HepG2 (cell line): ENCODE measurements around the gene TXNDC2. TPM values are rescaled to one million over a fixed set of nuclear protein-coding genes. Genes with fewer than 3 reads are reported as not detected.

Source experiments
- ATAC-seq: fragments of 200-7000 bp; cut with Tn5 transposase; 3 replicates; pipeline ENCODE4 v1.9.1; 2020; ENCODE audit warnings: mild to moderate bottlenecking, moderate library complexity
- BruUV-seq: library from RNA; stranded (reverse); fragments of 400-500 nt; replicated peaks from 2 replicates; lab custom pipeline; 2021; lab: Mats Ljungman, UMichigan
- CTCF ChIA-PET: fragments of 300-600 bp; formaldehyde crosslinking; extraction: SDS; loops from one replicate; lab custom pipeline; 2021; ENCODE audit warnings: low total read pairs, inconsistent platforms, low intra/inter-chr PET ratio; lab: Yijun Ruan, JAX
- POLR2A ChIA-PET: fragments of 350-600 bp; sonication (Branson Sonifier 250); formaldehyde crosslinking; loops from one replicate; lab custom pipeline; 2020; ENCODE audit warnings: antibody characterized with exemption, inconsistent platforms; lab: Yijun Ruan, JAX
- DNase-seq: peaks from one replicate; pipeline ENCODE4 v3.0.0-alpha.2; 2015; ENCODE audit warnings: low spot score
- FAIRE-seq: peaks from 3 replicates; lab custom pipeline; 2011; peaks lifted over from hg19 to GRCh38; lab: Jason Lieb, UNC
- H2AFZ ChIP-seq: one replicate; pipeline ENCODE4 v1.6.1; 2011; ENCODE audit warnings: low read length, inconsistent platforms
- H3K27ac ChIP-seq: fragments of 300-600 bp; 3 replicates; pipeline ENCODE4 v1.8.0; 2011; ENCODE audit warnings: mixed run types, mild to moderate bottlenecking, mixed read lengths, low read length, inconsistent platforms; ENCODE audit not compliant: insufficient read depth; ENCODE audit errors: extremely low read length
- H3K27me3 ChIP-seq, 2 experiments: fragments of 200-600 bp in 1 of 2; 2 replicates in 1 of 2; 3 replicates in 1 of 2; pipeline versions ENCODE4 v1.6.0 to v1.8.0; 2011; ENCODE audit warnings: low read length in 2 of 2, mild to moderate bottlenecking in 2 of 2, moderate library complexity in 2 of 2, inconsistent platforms in 1 of 2; ENCODE audit not compliant: insufficient read depth in 2 of 2, control insufficient read depth in 1 of 2
- H3K36me3 ChIP-seq, 2 experiments: fragments of 200-600 bp in 1 of 2; replicated peaks in 1 of 2; 2 replicates in 1 of 2; 3 replicates in 1 of 2; pipeline versions ENCODE4 v1.5.1 to v1.8.0; 2011; ENCODE audit warnings: low read length in 2 of 2, inconsistent platforms in 1 of 2; ENCODE audit not compliant: insufficient read depth in 2 of 2, control insufficient read depth in 1 of 2
- H3K4me1 ChIP-seq: 2 replicates; pipeline ENCODE4 v1.5.1; 2012; ENCODE audit warnings: low read length, inconsistent platforms; ENCODE audit not compliant: insufficient read depth
- H3K4me2 ChIP-seq: 2 replicates; pipeline ENCODE4 v1.6.0; 2011; ENCODE audit warnings: low read depth, low read length, inconsistent platforms
- H3K4me3 ChIP-seq, 3 experiments: fragments of 200-600 bp in 1 of 3; sonication (generic), shearing (Covaris generic) in 1 of 3; replicated peaks in 1 of 3; 2 replicates each; pipeline ENCODE4 v1.5.1; 2011 to 2016; ENCODE audit warnings: low read length in 3 of 3, inconsistent platforms in 2 of 3, low read depth in 2 of 3, mild to moderate bottlenecking in 2 of 3, control low read depth in 1 of 3, mixed read lengths in 1 of 3; ENCODE audit not compliant: insufficient read depth in 1 of 3
- H3K79me2 ChIP-seq: one replicate; pipeline ENCODE4 v1.6.1; 2011; ENCODE audit warnings: low read length, inconsistent platforms; ENCODE audit not compliant: insufficient read depth
- H3K9ac ChIP-seq: 2 replicates; pipeline ENCODE4 v1.6.0; 2011; ENCODE audit warnings: mild to moderate bottlenecking, low read depth, low read length, inconsistent platforms; ENCODE audit not compliant: insufficient read depth
- H3K9me3 ChIP-seq: 2 replicates; pipeline ENCODE4 v1.5.1; 2012; ENCODE audit warnings: mild to moderate bottlenecking, low read length
- H4K20me1 ChIP-seq: 2 replicates; pipeline ENCODE4 v1.6.0; 2011; ENCODE audit warnings: inconsistent platforms, mild to moderate bottlenecking, low read length, moderate library complexity; ENCODE audit not compliant: insufficient read depth
- GPN1 ChIP-seq: sonication (generic); formaldehyde crosslinking; IDR thresholded peaks from 2 replicates; pipeline ENCODE4 v1.5.1; 2020; ENCODE audit warnings: missing genetic modification reagents, borderline replicate concordance
- GZF1 ChIP-seq: sonication (generic); formaldehyde crosslinking; IDR thresholded peaks from 2 replicates; pipeline ENCODE4 v1.5.1; 2020; ENCODE audit warnings: mild to moderate bottlenecking, missing genetic modification reagents
- HDAC2 ChIP-seq: sonication (generic); formaldehyde crosslinking; IDR thresholded peaks from 2 replicates; pipeline ENCODE4 v1.4.0; 2020; ENCODE audit warnings: missing genetic modification reagents
- RAD51 ChIP-seq: fragments of 450-650 bp; IDR thresholded peaks from 2 replicates; pipeline ENCODE4 v1.6.1; 2016; ENCODE audit warnings: borderline replicate concordance
- ZNF101 ChIP-seq: sonication (generic); formaldehyde crosslinking; IDR thresholded peaks from 2 replicates; pipeline ENCODE4 v1.4.0; 2020; ENCODE audit warnings: mild to moderate bottlenecking, low read depth, missing genetic modification reagents, borderline replicate concordance
- ZNF430 ChIP-seq: sonication (generic); formaldehyde crosslinking; IDR thresholded peaks from 2 replicates; pipeline ENCODE4 v1.9.0; 2021; ENCODE audit warnings: mild to moderate bottlenecking, missing genetic modification reagents
- ZNF7 ChIP-seq: IDR thresholded peaks from 2 replicates; pipeline ENCODE4 v1.6.1; 2016; ENCODE audit warnings: missing biosample characterization, missing genetic modification reagents
- WGBS: methylation state at CpG from one replicate; pipeline ENCODE4 v1.1.6; 2017; ENCODE audit warnings: low lambda C conversion rate; 5-methylcytosine and 5-hydroxymethylcytosine counted together
- in situ Hi-C: cut with HindIII; loops from 2 replicates; pipeline ENCODE4 v1.10.0; 2017; ENCODE audit warnings: low pct_unique_long_range_greater_than_20kb; ENCODE audit not compliant: extremely low pct_ligation_motif_present
- intact Hi-C: fragments of 100-400 bp; cut with micrococcal nuclease; formaldehyde crosslinking; loops from one replicate; pipeline ENCODE4 v1.10.0; 2022; ENCODE audit not compliant: unreplicated experiment
- polyA plus RNA-seq, 8 experiments: library from polyadenylated mRNA; depleted of rRNA in 3 of 8; stranded (reverse) in 7 of 8; unstranded in 1 of 8; fragments of >200 nt; fragmentation: Illumina TruSeq in 4 of 8; extraction: Trizol in 4 of 8; gene quantifications; 2 replicates each; pipeline versions ENCODE4 v1.2.1 to v1.2.3, GENCODE V29; 2011 to 2016; ENCODE audit warnings: low read depth in 4 of 8, missing spikeins in 1 of 8, mixed read lengths in 1 of 8; ENCODE audit not compliant: insufficient read depth in 1 of 8
- total RNA-seq, 5 experiments: library from RNA; depleted of rRNA; stranded (reverse); fragments of >200 nt; fragmentation: Illumina TruSeq; extraction: Trizol; gene quantifications; 2 replicates each; pipeline ENCODE4 v1.2.3, GENCODE V29; 2016; ENCODE audit warnings: low read depth in 1 of 5
- TF ChIP-seq, protein P1 (sequence below), 2 experiments: sonication (generic) in 1 of 2; formaldehyde crosslinking in 1 of 2; IDR thresholded peaks; 2 replicates each; pipeline versions ENCODE4 v1.4.0 to v1.6.1; 2016 to 2020; ENCODE audit warnings: borderline replicate concordance in 1 of 2, low read depth in 1 of 2, mild to moderate bottlenecking in 1 of 2, missing genetic modification reagents in 1 of 2
- TF ChIP-seq, protein P2 (sequence below): sonication (generic); formaldehyde crosslinking; IDR thresholded peaks from 2 replicates; pipeline ENCODE4 v1.5.1; 2020; ENCODE audit warnings: mild to moderate bottlenecking, missing genetic modification reagents, borderline replicate concordance

The TXNDC2 gene
- total and polyA plus RNA-seq, 2 of the 13 experiments (the other 11 are each of a cell fraction or from before 2014, with no cell fraction given): not detected

DNA sequence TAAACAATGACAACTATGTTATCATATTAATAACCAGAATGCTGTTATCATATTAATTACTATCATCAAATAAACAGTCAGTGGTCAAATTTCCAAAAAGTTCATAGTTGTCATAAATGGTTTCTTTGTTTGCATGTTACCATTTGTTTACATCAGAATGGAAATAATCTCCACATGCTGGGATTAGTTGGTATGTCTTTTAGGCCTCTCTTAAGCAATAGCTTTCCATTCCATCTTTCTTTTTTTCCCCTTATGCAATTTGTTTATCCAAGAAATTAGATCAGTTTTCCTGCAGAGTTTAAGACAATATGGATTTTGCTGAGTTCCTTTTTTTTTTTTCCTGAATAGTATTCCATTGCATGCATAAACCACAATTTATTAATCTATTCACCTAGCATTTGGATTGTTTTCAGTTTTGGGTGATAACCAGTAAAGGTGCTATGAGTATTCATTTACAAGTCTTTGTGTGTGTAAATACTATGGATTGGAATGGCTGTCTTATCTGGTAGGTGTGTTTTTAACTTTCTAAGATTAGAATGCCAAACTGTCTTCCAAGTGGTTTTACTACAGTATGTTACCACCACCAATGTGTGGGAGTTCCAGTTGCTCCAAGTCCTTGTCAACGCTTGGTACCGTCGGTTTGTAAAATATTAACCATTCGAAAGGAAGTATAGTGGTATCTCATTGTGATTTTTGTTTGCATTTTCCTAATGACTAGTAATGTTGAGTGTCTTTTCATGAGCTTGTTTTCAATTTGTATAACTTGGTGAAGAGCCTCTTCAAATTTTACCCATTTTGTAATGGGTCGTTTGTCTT, 33.3 kb upstream of the TXNDC2 start:
- no peak for DNase-seq

DNA sequence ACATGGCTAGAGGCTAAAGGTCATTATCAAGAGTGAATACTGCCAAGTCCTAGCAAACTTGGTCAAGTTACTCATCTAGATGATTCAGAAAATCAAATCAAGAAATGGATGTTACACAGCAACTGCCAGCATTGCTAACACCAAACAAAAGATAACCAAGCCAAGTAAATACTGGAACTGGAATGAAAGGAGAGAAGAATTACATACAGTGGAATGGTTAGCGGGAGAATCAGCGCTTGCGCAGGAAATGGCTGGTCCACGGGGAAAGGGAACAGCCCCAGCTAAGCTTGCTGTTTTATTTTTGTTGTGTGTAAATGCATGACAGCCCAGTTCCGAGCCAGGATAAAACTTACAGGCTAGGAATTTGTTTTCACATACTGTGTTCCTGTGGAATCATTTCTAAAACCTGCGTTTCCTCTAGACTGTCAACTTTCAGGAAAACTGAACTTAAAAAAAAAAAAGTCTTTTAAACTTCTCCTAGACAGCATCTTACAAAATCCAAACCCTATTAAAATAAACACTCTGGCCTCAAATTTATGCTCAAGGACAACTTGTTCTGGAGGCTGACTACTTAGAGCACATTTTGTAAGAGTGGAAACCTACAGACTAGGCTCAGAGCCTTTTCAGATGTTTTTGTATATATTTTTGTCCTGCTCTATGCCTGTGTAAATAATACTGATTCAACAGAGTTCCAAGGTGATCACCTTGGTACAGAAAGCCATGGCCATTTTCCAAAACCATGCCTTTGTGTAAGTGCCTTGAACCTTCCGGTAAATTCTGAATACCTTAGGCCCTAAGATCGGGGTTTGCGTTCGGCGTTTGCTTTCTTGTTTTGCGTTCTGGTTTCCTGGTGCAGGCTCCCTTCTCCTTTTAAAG, 30.7 kb upstream of the TXNDC2 start:
- H3K4me1 ChIP-seq: peaks cover 33% of the 10 kb centered on the region
- WGBS: 43% methylated on average over 12 of the region's 12 CpGs
- H2AFZ ChIP-seq: no peak overlapping the region
- no peaks in the 10 kb centered on the region; a peak in 1 of 5 replicates for H3K27me3 ChIP-seq
- peaks cover 8% of the 10 kb centered on the region for H3K9me3 ChIP-seq
- peak; percentile 84 for ATAC-seq
- no peaks in the 10 kb centered on the region for H3K36me3 ChIP-seq
- H3K4me2 ChIP-seq: peak overlapping the region; percentile 47
- FAIRE-seq: peak; percentile 57
- peak overlapping the region in 1 of 3 experiments; percentile 4; a peak in 1 of 6 replicates for H3K4me3 ChIP-seq
- DNase-seq: peak; percentile 81
- POLR2A ChIA-PET: interaction anchor here (1.8 kb wide), 1 partner anchor 15 kb away, joined by 8 read pairs; no protein-coding TSS in a partner anchor
- H3K79me2 ChIP-seq: no peaks in the 10 kb centered on the region
- in situ Hi-C loops (no loop called here), intact Hi-C loops (no loop called here)
- no peaks in the 10 kb centered on the region for H4K20me1 ChIP-seq
- H3K9ac ChIP-seq: no peak overlapping the region; the same call in 1 of the 2 replicates
- peak overlapping the region; percentile 69 for H3K27ac ChIP-seq
- CTCF ChIA-PET: no interaction called here
- BruUV-seq: no TSS peak
- no peak for TF ChIP-seq GZF1 (CRISPR knock-in tag)
- TF ChIP-seq, protein P1, sequence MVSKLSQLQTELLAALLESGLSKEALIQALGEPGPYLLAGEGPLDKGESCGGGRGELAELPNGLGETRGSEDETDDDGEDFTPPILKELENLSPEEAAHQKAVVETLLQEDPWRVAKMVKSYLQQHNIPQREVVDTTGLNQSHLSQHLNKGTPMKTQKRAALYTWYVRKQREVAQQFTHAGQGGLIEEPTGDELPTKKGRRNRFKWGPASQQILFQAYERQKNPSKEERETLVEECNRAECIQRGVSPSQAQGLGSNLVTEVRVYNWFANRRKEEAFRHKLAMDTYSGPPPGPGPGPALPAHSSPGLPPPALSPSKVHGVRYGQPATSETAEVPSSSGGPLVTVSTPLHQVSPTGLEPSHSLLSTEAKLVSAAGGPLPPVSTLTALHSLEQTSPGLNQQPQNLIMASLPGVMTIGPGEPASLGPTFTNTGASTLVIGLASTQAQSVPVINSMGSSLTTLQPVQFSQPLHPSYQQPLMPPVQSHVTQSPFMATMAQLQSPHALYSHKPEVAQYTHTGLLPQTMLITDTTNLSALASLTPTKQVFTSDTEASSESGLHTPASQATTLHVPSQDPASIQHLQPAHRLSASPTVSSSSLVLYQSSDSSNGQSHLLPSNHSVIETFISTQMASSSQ (IDR thresholded peaks at IDR 0.05; ENCODE audit: low read depth): no peak
- TF ChIP-seq, protein P1 (CRISPR knock-in tag; IDR thresholded peaks at IDR 0.05; ENCODE audit: borderline replicate concordance): peak; percentile 16; the same call in 1 of the 2 replicates
- TF ChIP-seq, protein P2, sequence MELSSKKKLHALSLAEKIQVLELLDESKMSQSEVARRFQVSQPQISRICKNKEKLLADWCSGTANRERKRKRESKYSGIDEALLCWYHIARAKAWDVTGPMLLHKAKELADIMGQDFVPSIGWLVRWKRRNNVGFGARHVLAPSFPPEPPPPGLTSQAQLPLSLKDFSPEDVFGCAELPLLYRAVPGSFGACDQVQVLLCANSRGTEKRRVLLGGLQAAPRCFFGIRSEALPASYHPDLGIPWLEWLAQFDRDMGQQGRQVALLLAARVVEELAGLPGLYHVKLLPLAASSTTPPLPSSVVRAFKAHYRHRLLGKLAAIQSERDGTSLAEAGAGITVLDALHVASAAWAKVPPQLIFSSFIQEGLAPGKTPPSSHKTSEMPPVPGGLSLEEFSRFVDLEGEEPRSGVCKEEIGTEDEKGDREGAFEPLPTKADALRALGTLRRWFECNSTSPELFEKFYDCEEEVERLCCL: no peak
- peak; percentile 48; the same call in 1 of the 2 replicates for TF ChIP-seq HDAC2
- TF ChIP-seq ZNF101: no peak
- no peak for TF ChIP-seq ZNF430 (CRISPR knock-in tag)
- TF ChIP-seq GPN1: no peak

More for the DNA sequence above, 33.3 kb upstream of the TXNDC2 start:
- ChIA-PET CTCF (no interaction called here), POLR2A (no interaction called here)
- H4K20me1 ChIP-seq: no peaks in the 10 kb centered on the region
- H3K36me3 ChIP-seq: no peaks in the 10 kb centered on the region
- no peak overlapping the region for H3K9ac ChIP-seq
- whole genome bisulfite sequencing: 80% methylated on average over 5 of the region's 5 CpGs
- peaks cover 8% of the 10 kb centered on the region for H3K9me3 ChIP-seq
- in situ Hi-C loops: no loop called here
- FAIRE-seq (no peak), ATAC-seq (no peak)
- no peaks in the 10 kb centered on the region for H3K79me2 ChIP-seq
- no peaks in the 10 kb centered on the region; a peak in 1 of 5 replicates for H3K27me3 ChIP-seq
- no peak overlapping the region for H3K4me3 ChIP-seq
- H3K27ac ChIP-seq: no peak overlapping the region
- TF ChIP-seq ZNF7 (CRISPR knock-in tag) (peak; percentile 83), RAD51 (no peak)
- TF ChIP-seq, all 625 proteins: peak for 1
- Histone ChIP-seq H3K4me2 (no peak overlapping the region), H2AFZ (no peak overlapping the region), H3K4me1 (peaks cover 33% of the 10 kb centered on the region)
- no TSS peak for BruUV-seq
- intact Hi-C loops: no loop called here
